Measurements from ENCODE around the gene RAB5B. TPM values are rescaled to one million over a fixed set of nuclear protein-coding genes. Genes with fewer than 3 reads are reported as not detected.
"Not testable (repeated sequence)": the region's sequence is repeated elsewhere in the genome, so short reads cannot be mapped to it uniquely, and the experiment has no call there.

RAB5B gene
- total RNA-seq, 1 donor, result 82.9 TPM

GRCh38 chr12:55979069-55979468 lies 5.2 kb downstream of the RAB5B start:
- no peaks in the 10 kb centered on the region for H3K27me3 ChIP-seq (ENCODE audit: insufficient read depth, low read length)
- no peak overlapping the region for H2AFZ ChIP-seq (ENCODE audit: low read length)
- peaks cover 16% of the 10 kb centered on the region for H3K4me1 ChIP-seq (ENCODE audit: insufficient read depth, low read length)
- H3K9me3 ChIP-seq (ENCODE audit: low read depth, low read length), result no peaks in the 10 kb centered on the region
- peaks cover 35% of the 10 kb centered on the region for H4K20me1 ChIP-seq (ENCODE audit: insufficient read depth, low read length)
- no peak overlapping the region for H3K4me2 ChIP-seq (ENCODE audit: insufficient read depth, low read length)
- peaks cover 82% of the 10 kb centered on the region for H3K79me2 ChIP-seq (ENCODE audit: insufficient read depth, low read length)
- no peak overlapping the region for H3K4me3 ChIP-seq (ENCODE audit: insufficient read depth, low read length)
- TF ChIP-seq, protein P1, sequence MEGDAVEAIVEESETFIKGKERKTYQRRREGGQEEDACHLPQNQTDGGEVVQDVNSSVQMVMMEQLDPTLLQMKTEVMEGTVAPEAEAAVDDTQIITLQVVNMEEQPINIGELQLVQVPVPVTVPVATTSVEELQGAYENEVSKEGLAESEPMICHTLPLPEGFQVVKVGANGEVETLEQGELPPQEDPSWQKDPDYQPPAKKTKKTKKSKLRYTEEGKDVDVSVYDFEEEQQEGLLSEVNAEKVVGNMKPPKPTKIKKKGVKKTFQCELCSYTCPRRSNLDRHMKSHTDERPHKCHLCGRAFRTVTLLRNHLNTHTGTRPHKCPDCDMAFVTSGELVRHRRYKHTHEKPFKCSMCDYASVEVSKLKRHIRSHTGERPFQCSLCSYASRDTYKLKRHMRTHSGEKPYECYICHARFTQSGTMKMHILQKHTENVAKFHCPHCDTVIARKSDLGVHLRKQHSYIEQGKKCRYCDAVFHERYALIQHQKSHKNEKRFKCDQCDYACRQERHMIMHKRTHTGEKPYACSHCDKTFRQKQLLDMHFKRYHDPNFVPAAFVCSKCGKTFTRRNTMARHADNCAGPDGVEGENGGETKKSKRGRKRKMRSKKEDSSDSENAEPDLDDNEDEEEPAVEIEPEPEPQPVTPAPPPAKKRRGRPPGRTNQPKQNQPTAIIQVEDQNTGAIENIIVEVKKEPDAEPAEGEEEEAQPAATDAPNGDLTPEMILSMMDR (IDR thresholded peaks at IDR 0.05; ENCODE audit: extremely low read depth, low read depth, low read length), result no peak
- H3K36me3 ChIP-seq (ENCODE audit: insufficient read depth, low read length), result peaks cover 31% of the 10 kb centered on the region
- no peak overlapping the region for H3K27ac ChIP-seq (ENCODE audit: low read depth, low read length)
- DNase-seq (ENCODE audit: insufficient read length, low spot score, missing footprints), result peak; percentile 31

- H3K36me3 ChIP-seq (ENCODE audit: insufficient read depth, low read length), result peaks cover 44% of the 10 kb centered on the region
- H3K4me2 ChIP-seq (ENCODE audit: insufficient read depth, low read length), result peak overlapping the region; percentile 13
- H4K20me1 ChIP-seq (ENCODE audit: insufficient read depth, low read length), result peaks cover 24% of the 10 kb centered on the region
- H2AFZ ChIP-seq (ENCODE audit: low read length); H3K4me1 ChIP-seq (ENCODE audit: insufficient read depth, low read length); H3K4me3 ChIP-seq (ENCODE audit: insufficient read depth, low read length); DNase-seq (ENCODE audit: insufficient read length, low spot score, missing footprints); H3K9me3 ChIP-seq (ENCODE audit: low read depth, low read length); H3K27ac ChIP-seq (ENCODE audit: low read depth, low read length); H3K27me3 ChIP-seq (ENCODE audit: insufficient read depth, low read length): not testable (repeated sequence)
- peaks cover 55% of the 10 kb centered on the region for H3K79me2 ChIP-seq (ENCODE audit: insufficient read depth, low read length)
These were observed 8.0 kb downstream of the RAB5B start for GRCh38 chr12:55981882-55982281.

GRCh38 chr12:55982319-55982936 lies 8.6 kb downstream of the RAB5B start:
- peaks cover 7% of the 10 kb centered on the region for H3K4me1 ChIP-seq (ENCODE audit: insufficient read depth, low read length)
- no peaks in the 10 kb centered on the region for H3K9me3 ChIP-seq (ENCODE audit: low read depth, low read length)
- H3K79me2 ChIP-seq (ENCODE audit: insufficient read depth, low read length), result peaks cover 49% of the 10 kb centered on the region
- H3K4me3 ChIP-seq (ENCODE audit: insufficient read depth, low read length), result no peak overlapping the region
- H4K20me1 ChIP-seq (ENCODE audit: insufficient read depth, low read length), result peaks cover 24% of the 10 kb centered on the region
- peaks cover 44% of the 10 kb centered on the region for H3K36me3 ChIP-seq (ENCODE audit: insufficient read depth, low read length)
- DNase-seq (ENCODE audit: insufficient read length, low spot score, missing footprints), result no peak
- H3K27me3 ChIP-seq (ENCODE audit: insufficient read depth, low read length), result no peaks in the 10 kb centered on the region
- TF ChIP-seq, protein P1 (IDR thresholded peaks at IDR 0.05; ENCODE audit: extremely low read depth, low read depth, low read length), result no peak
- no peak overlapping the region for H3K4me2 ChIP-seq (ENCODE audit: insufficient read depth, low read length)
- H3K27ac ChIP-seq (ENCODE audit: low read depth, low read length), result no peak overlapping the region
- no peak overlapping the region for H2AFZ ChIP-seq (ENCODE audit: low read length)

- Histone ChIP-seq H2AFZ (ENCODE audit: low read length) (no peak overlapping the region), H3K4me2 (ENCODE audit: insufficient read depth, low read length) (no peak overlapping the region), H3K36me3 (ENCODE audit: insufficient read depth, low read length) (peaks cover 46% of the 10 kb centered on the region), H3K4me3 (ENCODE audit: insufficient read depth, low read length) (no peak overlapping the region), H4K20me1 (ENCODE audit: insufficient read depth, low read length) (peaks cover 24% of the 10 kb centered on the region), H3K4me1 (ENCODE audit: insufficient read depth, low read length) (peaks cover 7% of the 10 kb centered on the region), H3K79me2 (ENCODE audit: insufficient read depth, low read length) (peaks cover 41% of the 10 kb centered on the region), H3K9me3 (ENCODE audit: low read depth, low read length) (no peaks in the 10 kb centered on the region), H3K27ac (ENCODE audit: low read depth, low read length) (no peak overlapping the region), H3K27me3 (ENCODE audit: insufficient read depth, low read length) (no peaks in the 10 kb centered on the region)
- TF ChIP-seq, protein P1 (IDR thresholded peaks at IDR 0.05; ENCODE audit: extremely low read depth, low read depth, low read length), result no peak
- DNase-seq (ENCODE audit: insufficient read length, low spot score, missing footprints), result peak; percentile 3
These were observed 9.5 kb downstream of the RAB5B start for GRCh38 chr12:55983232-55983842.

Measured in osteoblast (primary cell).